GM12892 (cell line): ENCODE measurements around the gene PPP1R17.

Experiments
- POLR2A ChIP-seq: IDR thresholded peaks from 2 replicates; pipeline ENCODE4 v1.6.1; 2011; ENCODE audit warnings: low read depth, low read length, control low read depth
- POLR2AphosphoS5 ChIP-seq: IDR thresholded peaks from 2 replicates; pipeline ENCODE4 v1.6.1; 2011; ENCODE audit warnings: low read depth, low read length, control low read depth

DNA sequence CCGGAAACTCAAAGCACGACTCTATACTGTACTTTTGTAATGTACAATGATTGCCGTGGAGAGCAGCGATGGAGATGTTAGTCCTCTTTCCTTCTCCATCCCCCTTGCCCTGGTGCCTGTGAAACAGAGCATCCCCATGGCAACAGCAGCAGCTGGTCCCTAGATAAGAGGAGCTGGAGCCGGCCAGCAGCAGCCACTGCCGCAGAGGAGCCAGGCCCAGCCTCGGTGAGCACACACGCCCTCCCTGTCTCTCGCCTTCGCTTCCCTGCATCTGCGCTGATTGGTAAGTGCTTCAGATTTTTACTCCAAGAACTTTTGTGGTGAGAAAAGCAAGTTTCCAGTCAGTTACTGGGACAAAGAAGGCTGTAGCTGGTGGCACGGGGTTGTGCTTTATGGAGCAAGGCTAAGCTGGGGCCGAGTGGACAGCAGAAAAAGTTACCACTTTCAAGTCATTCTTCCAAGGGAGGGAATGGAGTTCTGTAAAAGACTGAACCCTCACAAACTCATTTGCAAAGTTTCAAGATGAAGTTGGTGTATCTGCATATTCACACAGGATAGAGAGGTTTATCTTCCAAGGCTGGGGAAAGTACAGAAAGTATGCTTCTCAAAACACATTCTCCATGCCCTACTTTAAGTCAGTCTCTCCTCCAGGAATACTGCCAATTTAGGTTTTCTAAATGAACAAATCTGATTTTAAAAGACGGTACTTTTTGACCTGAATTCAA is at the start of gene PPP1R17:
- TF ChIP-seq POLR2AphosphoS5 (no peak), POLR2A (no peak)
